ENCODE data around the gene EDNRA.

The EDNRA gene

DNA sequence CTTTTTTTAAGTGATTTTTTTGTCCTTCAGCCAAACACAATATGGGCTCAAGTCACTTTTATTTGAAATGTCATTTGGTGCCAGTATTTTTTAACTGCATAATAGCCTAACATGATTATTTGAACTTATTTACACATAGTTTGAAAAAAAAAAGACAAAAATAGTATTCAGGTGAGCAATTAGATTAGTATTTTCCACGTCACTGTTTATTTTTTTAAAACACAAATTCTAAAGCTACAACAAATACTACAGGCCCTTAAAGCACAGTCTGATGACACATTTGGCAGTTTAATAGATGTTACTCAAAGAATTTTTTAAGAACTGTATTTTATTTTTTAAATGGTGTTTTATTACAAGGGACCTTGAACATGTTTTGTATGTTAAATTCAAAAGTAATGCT lies 62.1 kb downstream of the EDNRA start:
- no peak for DNase-seq

- DNase-seq = no peak
Measured at GRCh38 chr4:147546349-147546748, 65.5 kb downstream of the EDNRA start.

DNA sequence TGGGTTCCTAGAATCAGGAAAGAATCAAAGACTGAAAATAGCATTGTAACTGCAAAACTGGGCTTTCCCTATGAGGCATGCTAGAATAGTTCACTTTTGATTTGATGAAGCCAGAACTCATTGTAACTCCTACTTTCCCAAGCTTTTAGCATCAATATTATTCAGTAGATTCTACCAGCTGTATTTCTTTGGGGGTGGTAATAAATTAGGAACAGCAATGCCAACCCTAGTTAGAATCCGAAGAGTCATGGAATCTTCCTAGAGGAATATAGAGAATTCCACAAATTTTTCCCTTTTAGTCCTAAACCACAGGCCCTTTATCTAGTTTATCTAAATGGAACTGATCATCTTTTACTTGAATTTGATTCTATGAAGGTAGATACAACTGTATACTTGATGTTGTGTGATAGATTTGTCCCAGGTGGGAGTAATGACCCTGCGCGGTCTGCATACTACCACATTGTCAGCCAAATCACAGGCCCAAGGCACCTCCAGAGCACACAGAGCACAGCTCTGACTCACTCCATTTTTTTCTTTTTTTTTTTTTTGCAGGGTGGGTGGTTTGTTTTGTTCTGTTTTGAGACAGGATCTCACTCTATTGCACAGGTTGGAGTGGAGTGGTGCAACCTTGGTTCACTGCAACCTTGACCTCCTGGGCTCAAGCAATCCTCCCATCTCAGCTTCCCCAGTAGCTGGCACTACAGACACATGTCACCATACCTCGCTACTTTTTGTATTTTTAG lies 66.6 kb downstream of the EDNRA start:
- DNase-seq = no peak

GRCh38 chr4:147548256-147548655 lies 67.4 kb downstream of the EDNRA start:
- no peak for DNase-seq

- peak; percentile 47 for DNase-seq
Measured at GRCh38 chr4:147550626-147551246, 69.8 kb downstream of the EDNRA start.

DNA sequence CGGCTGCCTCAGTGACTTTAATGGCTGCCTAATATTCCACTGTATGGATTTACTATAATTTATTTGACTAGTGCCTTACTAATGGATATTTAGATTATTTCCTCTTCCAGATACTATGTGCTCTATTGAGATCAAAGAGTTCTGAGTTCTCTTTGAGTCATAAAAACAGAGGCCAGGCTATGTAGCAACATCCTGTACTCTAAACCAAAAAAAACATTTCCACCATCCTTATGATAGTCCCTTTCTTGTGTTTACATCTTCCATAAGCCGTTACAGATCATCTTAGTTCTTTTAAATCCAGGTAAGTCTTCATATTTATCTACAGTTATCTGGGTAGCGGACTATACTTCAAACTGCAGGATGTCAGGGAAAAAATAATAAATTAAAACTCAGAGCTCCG lies 79.7 kb downstream of the EDNRA start:
- no peak for DNase-seq

DNA sequence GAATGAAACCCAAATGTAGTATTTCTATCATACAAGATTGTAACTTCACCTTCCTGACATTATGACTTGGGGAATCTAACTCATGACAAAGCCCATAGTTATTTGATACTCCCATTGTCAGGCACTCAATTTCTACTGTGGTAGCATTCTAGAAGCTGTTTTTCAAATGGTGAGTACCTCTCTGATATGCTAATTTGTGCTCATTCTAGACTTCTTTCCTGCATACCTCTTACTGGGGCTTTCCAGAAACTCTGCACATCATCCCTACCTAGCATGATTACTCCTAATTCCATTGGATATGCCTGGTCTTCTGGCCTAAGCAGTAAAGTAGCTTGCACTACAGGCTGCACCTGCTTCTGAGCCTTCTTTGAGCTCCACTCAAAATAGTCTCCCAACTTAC lies 85.9 kb downstream of the EDNRA start:
- no peak for DNase-seq

GRCh38 chr4:147567276-147567675 lies 86.4 kb downstream of the EDNRA start:
- no peak for DNase-seq

DNA sequence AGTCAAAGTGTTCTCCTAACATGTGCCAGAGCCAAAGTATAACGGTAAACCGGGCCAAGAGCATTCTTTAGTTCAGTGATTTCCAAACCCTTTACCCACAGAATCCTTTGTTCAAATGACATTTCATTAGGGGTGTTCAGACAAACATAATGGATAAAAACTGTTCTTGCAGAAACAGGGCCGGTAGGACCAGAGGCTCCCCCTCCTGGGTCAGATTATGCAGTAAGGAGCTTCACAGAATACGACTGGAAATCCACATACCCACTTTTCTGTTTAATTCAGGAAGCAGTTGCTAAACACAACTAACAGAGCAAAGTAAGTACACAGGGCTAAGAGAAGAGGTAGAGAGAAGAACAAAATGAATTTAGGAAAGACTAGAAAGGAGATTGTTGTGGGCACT lies 89.7 kb downstream of the EDNRA start:
- DNase-seq = peak; percentile 30

- DNase-seq = no peak
Measured at GRCh38 chr4:147571036-147571770, 90.3 kb downstream of the EDNRA start.

- DNase-seq = no peak
Measured at GRCh38 chr4:147576084-147576483, 95.2 kb downstream of the EDNRA start.

DNA sequence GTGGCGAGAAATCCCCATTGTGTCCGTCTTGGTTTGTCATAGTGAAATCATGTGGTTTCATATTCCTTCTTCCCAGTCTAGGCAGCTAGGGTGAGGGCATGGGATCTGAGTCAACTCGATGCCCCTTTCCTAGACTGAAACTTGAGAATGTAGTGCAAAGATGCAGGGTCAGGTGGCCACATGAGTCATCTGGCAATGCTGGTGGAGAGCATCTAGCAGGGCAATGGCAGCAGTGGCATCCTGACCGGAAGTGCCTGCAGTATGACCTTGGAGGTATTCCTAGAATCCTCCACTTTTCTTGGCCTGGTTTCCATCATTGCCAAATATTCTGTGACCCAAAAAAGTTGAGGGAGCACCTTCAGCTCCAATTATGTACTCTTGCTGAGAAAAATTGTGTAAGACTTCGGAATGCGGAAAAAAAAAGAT lies 97.2 kb downstream of the EDNRA start:
- DNase-seq = no peak

- DNase-seq = no peak
Measured at GRCh38 chr4:147578593-147578992, 97.7 kb downstream of the EDNRA start.

DNA sequence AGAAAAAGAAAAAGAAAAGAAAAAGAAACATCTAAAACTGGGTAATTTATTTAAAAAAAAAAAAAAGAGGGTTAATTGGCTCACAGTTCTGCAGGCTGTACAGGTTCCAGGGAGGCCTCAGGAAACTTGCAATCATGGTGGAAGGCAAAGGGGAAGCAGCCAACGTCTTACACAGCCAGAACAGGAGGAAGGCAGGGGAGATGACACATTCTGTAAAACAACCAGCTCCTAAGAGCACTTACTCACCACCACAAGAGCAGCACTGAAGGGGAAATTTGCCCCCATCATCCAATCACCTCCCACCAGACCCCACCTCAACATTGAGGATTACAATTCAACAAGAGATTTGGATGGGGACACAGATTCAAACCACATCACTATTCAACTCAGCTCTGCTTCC lies 99.5 kb downstream of the EDNRA start:
- no peak for DNase-seq

- no peak for DNase-seq
Measured at GRCh38 chr4:147581606-147582350, 100.9 kb downstream of the EDNRA start.

DNA sequence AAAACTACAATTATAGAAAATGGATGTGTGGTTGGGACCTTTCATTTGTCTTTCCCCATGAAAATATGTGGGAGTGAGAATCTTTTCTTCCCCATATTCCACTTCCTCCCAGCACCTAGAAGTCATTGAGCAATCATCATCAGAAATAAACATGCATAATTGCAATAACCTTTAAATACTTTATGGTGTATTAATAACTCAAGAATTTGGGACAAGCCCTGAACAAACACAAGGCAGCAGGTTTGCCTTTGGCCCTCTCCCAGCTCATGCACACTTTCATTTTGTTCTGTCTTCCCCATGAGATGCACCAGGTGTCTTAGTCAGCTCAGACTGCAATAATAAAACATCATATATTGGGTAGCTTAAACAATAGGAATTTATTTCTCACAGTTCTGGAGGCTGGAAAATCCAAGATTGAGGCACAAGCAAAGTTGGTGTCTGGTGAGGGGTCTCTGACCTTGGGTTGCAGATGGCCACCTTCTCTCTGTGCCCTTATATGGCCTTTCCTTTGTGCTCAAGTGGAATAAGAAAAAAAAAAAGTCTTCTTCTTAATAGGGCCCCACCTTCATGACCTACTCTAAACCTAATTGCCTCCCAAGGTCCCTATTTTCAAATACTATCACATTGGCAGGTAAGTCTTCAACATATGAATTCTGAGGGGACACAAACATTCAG lies 101.6 kb downstream of the EDNRA start:
- no peak for DNase-seq

DNA sequence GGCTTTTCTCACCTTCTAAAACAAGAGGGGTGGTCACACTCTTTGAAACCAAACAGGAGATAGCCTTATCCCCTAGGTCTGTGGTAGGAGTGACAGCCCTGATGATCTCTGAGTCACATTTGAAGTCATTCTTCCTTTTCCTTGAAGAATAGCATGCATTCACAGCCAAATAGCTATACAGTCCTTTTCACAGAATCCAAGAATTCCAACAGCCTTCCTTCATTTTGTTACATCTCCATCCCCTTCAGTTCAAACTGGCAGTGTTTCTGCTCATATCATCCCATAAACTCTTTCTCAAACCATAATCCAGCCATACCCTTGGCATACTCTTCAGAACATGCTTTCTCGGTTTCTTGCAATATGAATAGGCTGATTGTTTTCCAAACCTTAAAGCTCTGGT lies 103.0 kb downstream of the EDNRA start:
- DNase-seq = no peak

DNA sequence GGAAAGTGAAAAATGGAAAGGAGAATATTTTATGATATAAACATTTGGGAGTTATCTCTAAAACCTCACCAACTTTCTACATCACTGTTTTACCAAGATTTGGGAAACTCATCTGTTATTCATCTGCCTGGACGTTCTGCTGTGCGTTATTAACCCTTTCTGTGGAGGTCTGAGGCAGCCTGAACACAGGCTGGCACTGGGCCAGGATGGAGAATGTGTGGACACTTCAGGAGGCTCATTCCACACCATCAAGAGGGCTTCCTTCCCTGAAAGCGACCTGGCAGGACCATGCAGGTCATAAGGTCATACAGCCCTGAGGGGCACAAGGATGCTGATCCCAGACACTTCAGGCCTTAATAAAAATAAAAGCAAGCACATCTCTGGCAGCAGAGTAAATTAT lies 105.1 kb downstream of the EDNRA start:
- no peak for DNase-seq

DNA sequence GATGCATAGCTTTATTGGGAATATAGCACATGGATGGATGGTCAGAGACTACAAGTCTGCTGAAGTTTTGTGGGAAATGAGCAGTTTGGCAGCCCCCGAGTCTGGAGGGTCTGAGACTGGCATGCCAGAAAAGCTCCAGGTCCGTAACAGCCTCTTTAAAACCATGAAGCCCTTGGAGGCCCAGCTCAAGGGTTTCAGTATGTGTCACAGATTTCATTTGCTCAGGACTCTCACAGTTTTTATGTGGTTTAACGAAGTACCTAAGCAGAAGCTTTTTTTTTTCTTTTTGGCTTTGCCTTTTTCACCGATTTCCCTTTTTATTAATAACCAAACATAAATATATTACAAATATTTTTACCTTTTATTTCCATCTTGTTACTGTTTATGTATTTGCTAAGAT lies 105.7 kb downstream of the EDNRA start:
- no peak for DNase-seq

DNA sequence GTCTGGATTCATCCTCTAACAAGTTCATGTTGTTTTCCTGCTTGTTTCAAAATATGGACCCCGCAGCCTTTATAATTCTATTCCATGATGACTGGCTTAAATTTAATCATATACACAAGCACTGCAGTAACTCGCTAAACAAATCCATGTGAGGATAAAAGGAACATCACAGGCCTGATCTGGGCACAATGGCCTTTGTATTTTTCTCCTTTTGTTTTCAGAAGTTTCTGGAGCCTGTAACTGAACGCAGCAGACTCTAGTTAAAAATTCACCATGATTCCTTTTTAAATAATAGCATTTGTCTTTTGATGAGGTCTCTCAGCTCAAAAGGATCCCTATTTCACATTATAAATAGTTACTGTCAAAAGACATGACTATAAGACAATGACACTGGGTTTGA lies 106.1 kb downstream of the EDNRA start:
- DNase-seq = no peak

GRCh38 chr4:147589586-147589985 lies 108.7 kb downstream of the EDNRA start:
- DNase-seq = no peak

- peak; percentile 77 for DNase-seq
Measured at GRCh38 chr4:147590249-147590920, 109.5 kb downstream of the EDNRA start.

Data from right hindlimb (tissue), 1 donor.